ENCODE data around the gene PTPRN2.

GRCh38 chr7:157811946-157812345 lies 775.7 kb downstream of the PTPRN2 start:
- TF ChIP-seq CTCF (conservative IDR thresholded peaks at IDR 0.05; ENCODE audit: low read length), result no peak
- TF ChIP-seq EZH2phosphoT487 (IDR thresholded peaks at IDR 0.05; ENCODE audit: borderline replicate concordance, low read depth, low read length), result no peak

Data from OCI-LY7 (cell line).